ENCODE results near the gene GP2. TPM values are rescaled to one million over a fixed set of nuclear protein-coding genes. Genes with fewer than 3 reads are reported as not detected.
A peak's percentile ranks its signal among the peaks of the same experiment; 100 is the strongest.

GP2 gene
- total RNA-seq, 4 donors from 2014 or later, result 0.44 TPM; not detected in 3

DNA sequence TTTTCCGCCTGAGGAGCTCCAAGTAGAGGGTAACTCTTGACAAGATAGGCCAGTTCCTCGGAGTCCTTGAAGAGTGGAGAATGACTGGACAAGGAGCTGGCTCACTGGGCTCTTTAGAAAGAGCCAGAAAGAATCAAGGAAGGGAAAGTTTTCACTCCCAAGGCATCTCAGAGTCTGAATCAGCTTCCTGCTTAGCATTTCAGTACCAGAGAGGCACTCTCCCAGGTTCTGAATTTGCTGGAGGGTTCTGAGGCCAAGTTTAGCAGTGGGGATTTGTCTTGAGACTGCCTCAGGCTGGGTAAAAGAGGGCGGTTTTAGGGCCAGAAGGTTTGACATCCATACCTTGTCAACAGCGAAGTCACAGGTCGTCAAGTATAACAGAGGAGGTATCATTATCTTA is 25.5 kb downstream of the GP2 start:
- Histone ChIP-seq H3K4me1 (no peaks in the 10 kb centered on the region), H3K36me3 (no peaks in the 10 kb centered on the region), H3K27me3 (no peaks in the 10 kb centered on the region), H3K27ac (no peak overlapping the region), H3K4me3 (replicated peaks in 1 of 3) (no peak overlapping the region), H3K9me3 (no peaks in the 10 kb centered on the region)
- no peak for TF ChIP-seq POLR2A (IDR thresholded peaks at IDR 0.05)
- TF ChIP-seq, protein P1, sequence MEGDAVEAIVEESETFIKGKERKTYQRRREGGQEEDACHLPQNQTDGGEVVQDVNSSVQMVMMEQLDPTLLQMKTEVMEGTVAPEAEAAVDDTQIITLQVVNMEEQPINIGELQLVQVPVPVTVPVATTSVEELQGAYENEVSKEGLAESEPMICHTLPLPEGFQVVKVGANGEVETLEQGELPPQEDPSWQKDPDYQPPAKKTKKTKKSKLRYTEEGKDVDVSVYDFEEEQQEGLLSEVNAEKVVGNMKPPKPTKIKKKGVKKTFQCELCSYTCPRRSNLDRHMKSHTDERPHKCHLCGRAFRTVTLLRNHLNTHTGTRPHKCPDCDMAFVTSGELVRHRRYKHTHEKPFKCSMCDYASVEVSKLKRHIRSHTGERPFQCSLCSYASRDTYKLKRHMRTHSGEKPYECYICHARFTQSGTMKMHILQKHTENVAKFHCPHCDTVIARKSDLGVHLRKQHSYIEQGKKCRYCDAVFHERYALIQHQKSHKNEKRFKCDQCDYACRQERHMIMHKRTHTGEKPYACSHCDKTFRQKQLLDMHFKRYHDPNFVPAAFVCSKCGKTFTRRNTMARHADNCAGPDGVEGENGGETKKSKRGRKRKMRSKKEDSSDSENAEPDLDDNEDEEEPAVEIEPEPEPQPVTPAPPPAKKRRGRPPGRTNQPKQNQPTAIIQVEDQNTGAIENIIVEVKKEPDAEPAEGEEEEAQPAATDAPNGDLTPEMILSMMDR (IDR thresholded peaks at IDR 0.05), result no peak
- intact Hi-C loops (cut with DNase I), result no loop called here
- DNase-seq, result no peak
- WGBS, 2 donors, result 47 to 51% methylated on average over 5 of the region's 5 CpGs

DNA sequence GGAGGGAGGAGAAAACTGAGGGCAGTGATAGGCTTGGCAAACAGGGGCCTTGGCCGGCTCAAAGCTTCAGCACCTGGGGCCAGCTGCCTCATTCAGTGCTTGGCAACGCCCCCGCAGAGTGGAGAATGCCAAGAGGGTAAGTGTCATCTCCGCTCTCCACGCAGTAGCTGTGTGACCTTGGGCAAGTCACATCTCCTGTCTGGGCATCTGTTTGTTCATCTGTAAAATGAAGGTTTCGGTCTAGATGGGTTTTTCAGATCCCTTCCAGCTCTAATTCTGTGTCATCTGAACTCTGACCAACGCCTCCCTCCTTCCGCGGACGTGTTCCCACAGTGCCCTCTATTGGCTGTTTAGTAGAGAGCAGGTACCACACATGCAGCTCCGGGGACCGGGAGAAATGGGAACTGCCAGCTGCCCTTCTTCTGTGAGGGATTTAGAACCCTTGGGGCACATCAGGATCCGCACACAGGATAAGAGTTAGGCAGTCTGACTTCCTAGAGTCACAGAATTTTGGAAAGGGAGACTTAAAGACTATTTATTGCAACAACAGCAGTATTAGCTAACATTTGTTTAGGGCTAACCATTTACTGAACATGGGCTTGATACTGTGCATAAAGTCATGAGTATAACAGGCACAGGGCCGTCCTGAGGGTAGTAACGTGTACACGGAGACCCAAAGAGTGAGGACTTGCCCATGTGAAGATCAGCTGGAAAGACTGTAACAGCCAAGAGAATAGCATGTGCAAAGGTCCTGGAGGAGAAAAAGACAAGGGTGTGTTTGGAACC is 26.8 kb downstream of the GP2 start:
- no peak for TF ChIP-seq POLR2A (IDR thresholded peaks at IDR 0.05)
- TF ChIP-seq, protein P1 (IDR thresholded peaks at IDR 0.05), result peak; percentile 13 to 67 (median 46)
- no peaks in the 10 kb centered on the region for H3K36me3 ChIP-seq
- H3K27me3 ChIP-seq, result no peaks in the 10 kb centered on the region
- no peaks in the 10 kb centered on the region for H3K4me1 ChIP-seq
- no peak overlapping the region for H3K27ac ChIP-seq
- peak; percentile 25 to 28 for DNase-seq
- no peaks in the 10 kb centered on the region for H3K9me3 ChIP-seq
- intact Hi-C loops (cut with DNase I), result no loop called here
- H3K4me3 ChIP-seq (replicated peaks in 1 of 3), result no peak overlapping the region
- 24 to 25% methylated on average over 16 of the region's 16 CpGs for WGBS, 2 donors

GRCh38 chr16:20298452-20298851 is 28.9 kb downstream of the GP2 start:
- no peaks in the 10 kb centered on the region for H3K9me3 ChIP-seq
- intact Hi-C loops (cut with DNase I), result no loop called here
- H3K4me1 ChIP-seq, result no peaks in the 10 kb centered on the region
- no peaks in the 10 kb centered on the region for H3K27me3 ChIP-seq
- TF ChIP-seq POLR2A (IDR thresholded peaks at IDR 0.05), result no peak
- TF ChIP-seq, protein P1 (IDR thresholded peaks at IDR 0.05), result no peak
- WGBS, 2 donors, result 70 to 82% methylated on average over 5 of the region's 5 CpGs
- H3K27ac ChIP-seq, result no peak overlapping the region
- no peak overlapping the region for H3K4me3 ChIP-seq (replicated peaks in 1 of 3)
- H3K36me3 ChIP-seq, result no peaks in the 10 kb centered on the region
- no peak for DNase-seq

DNA sequence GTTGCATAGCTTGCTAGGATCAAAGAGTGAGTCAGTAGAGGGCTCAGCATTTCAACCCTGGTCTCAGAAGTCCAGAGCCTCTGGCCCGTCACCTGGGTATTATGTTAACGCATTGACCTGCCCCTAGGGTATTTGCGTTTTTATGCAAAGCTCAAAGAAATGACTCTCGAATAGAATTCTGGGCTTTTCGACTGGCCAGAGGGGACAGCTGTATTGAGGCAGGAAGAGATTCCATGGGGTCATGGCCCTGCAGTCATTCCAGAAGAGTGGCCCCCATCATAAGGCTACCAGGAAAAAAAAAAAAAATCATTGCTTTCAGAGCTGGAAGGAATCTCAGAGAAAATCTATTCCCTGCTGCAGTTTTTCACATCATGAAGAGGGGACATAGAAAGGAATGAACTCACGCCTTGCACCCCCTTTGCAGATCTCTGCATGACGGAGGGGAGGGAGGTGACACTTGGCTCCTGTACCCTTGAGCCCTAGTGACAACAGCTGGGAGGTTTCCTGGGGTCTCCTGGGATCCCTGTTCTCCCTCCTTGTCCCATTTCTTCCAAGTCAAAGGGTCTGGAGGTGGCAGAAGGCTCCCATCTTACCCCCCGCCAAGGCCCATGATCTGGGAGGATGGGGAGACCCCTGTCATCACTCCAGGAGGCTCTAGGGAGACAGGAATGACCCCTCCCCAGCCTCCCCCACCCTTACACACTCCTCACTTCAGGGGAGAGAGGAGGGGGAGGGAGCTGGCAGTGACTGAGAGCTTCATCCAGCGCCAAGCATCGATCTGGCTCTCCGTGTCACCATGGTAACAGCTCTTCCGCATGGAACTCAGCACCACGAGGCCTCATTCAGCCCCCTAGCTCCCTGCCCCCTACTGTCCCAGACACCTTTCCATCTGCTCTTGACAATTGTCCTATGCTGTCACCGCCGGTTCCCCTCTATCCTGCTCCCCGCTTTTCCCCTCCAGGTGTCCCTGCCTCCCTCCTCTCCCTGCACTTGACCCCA is 35.8 kb downstream of the GP2 start:
- H3K27me3 ChIP-seq, result no peaks in the 10 kb centered on the region
- no peaks in the 10 kb centered on the region for H3K9me3 ChIP-seq
- no peak for DNase-seq
- intact Hi-C loops (cut with DNase I), result no loop called here
- H3K27ac ChIP-seq, result no peak overlapping the region
- H3K4me3 ChIP-seq (replicated peaks in 1 of 3), result no peak overlapping the region
- WGBS, 2 donors, result 35 to 46% methylated on average over 12 to 16 of the region's 16 CpGs
- H3K36me3 ChIP-seq, result no peaks in the 10 kb centered on the region
- no peaks in the 10 kb centered on the region for H3K4me1 ChIP-seq
- no peak for TF ChIP-seq POLR2A (IDR thresholded peaks at IDR 0.05)
- TF ChIP-seq, protein P1 (IDR thresholded peaks at IDR 0.05), result no peak
